H9 (cell line): ENCODE measurements around the gene BACH2. TPM values are rescaled to one million over a fixed set of nuclear protein-coding genes. Genes with fewer than 3 reads are reported as not detected.

Experiments
- DNase-seq: peaks from one replicate; pipeline ENCODE4 v3.0.0-alpha.2; 2017
- H2AFZ ChIP-seq: one replicate; pipeline ENCODE4 v1.6.1; 2013; ENCODE audit warnings: mild to moderate bottlenecking, low read length, control low read depth, moderate library complexity
- H2AK5ac ChIP-seq: 2 replicates; pipeline ENCODE4 v1.6.1; 2013; ENCODE audit warnings: low read length, control low read depth, mixed read lengths; ENCODE audit not compliant: insufficient read length
- H2BK120ac ChIP-seq: one replicate; pipeline ENCODE4 v1.6.1; 2013; ENCODE audit warnings: low read depth, mild to moderate bottlenecking, low read length, control low read depth, inconsistent platforms; ENCODE audit not compliant: poor library complexity, severe bottlenecking
- H2BK12ac ChIP-seq: 2 replicates; pipeline ENCODE4 v1.6.1; 2013; ENCODE audit warnings: low read length, control low read depth, mixed read lengths, low read depth; ENCODE audit not compliant: insufficient read length
- H2BK15ac ChIP-seq: 2 replicates; pipeline ENCODE4 v1.6.1; 2013; ENCODE audit warnings: low read depth, low read length, control low read depth
- H2BK20ac ChIP-seq: one replicate; pipeline ENCODE4 v1.6.1; 2013; ENCODE audit warnings: low read depth, mild to moderate bottlenecking, low read length, control low read depth, inconsistent platforms; ENCODE audit not compliant: poor library complexity, severe bottlenecking
- H2BK5ac ChIP-seq: 2 replicates; pipeline ENCODE4 v1.6.1; 2013; ENCODE audit warnings: low read length, control low read depth, mixed read lengths; ENCODE audit not compliant: insufficient read length
- H3K14ac ChIP-seq: 2 replicates; pipeline ENCODE4 v1.6.1; 2013; ENCODE audit warnings: low read length, control low read depth; ENCODE audit not compliant: insufficient read depth
- H3K18ac ChIP-seq: 2 replicates; pipeline ENCODE4 v1.6.1; 2013; ENCODE audit warnings: low read depth, mild to moderate bottlenecking, mixed read lengths, low read length, control low read depth; ENCODE audit not compliant: insufficient read length
- H3K23ac ChIP-seq: 2 replicates; pipeline ENCODE4 v1.6.1; 2013; ENCODE audit warnings: low read length, control low read depth, mixed read lengths, low read depth; ENCODE audit not compliant: insufficient read length
- H3K23me2 ChIP-seq: 2 replicates; pipeline ENCODE4 v1.6.1; 2013; ENCODE audit warnings: low read depth, mild to moderate bottlenecking, mixed read lengths, low read length, control low read depth; ENCODE audit not compliant: insufficient read length, poor library complexity, severe bottlenecking
- H3K27ac ChIP-seq: 2 replicates; pipeline ENCODE4 v1.5.1; 2013; ENCODE audit warnings: low read length, control low read depth, mixed read lengths, low read depth; ENCODE audit not compliant: insufficient read length
- H3K27me3 ChIP-seq: 2 replicates; pipeline ENCODE4 v1.6.1; 2013; ENCODE audit warnings: low read length, control low read depth, inconsistent platforms; ENCODE audit not compliant: insufficient read depth
- H3K4ac ChIP-seq: 2 replicates; pipeline ENCODE4 v1.6.1; 2013; ENCODE audit warnings: low read depth, mild to moderate bottlenecking, control low read depth, inconsistent platforms, low read length, moderate library complexity
- H3K4me1 ChIP-seq: 2 replicates; pipeline ENCODE4 v1.6.1; 2013; ENCODE audit warnings: low read length, control low read depth, inconsistent platforms; ENCODE audit not compliant: insufficient read depth
- H3K4me2 ChIP-seq: 2 replicates; pipeline ENCODE4 v1.6.1; 2013; ENCODE audit warnings: low read length, control low read depth, mixed read lengths; ENCODE audit not compliant: insufficient read length, insufficient read depth
- H3K56ac ChIP-seq: 2 replicates; pipeline ENCODE4 v1.6.1; 2013; ENCODE audit warnings: low read depth, mild to moderate bottlenecking, mixed read lengths, low read length, control low read depth; ENCODE audit not compliant: insufficient read length
- H3K79me1 ChIP-seq: 2 replicates; pipeline ENCODE4 v1.6.1; 2013; ENCODE audit warnings: low read depth, mild to moderate bottlenecking, moderate library complexity, low read length, control low read depth, inconsistent platforms; ENCODE audit not compliant: insufficient read depth, poor library complexity, severe bottlenecking
- H3K79me2 ChIP-seq: 2 replicates; pipeline ENCODE4 v1.6.1; 2013; ENCODE audit warnings: low read length, control low read depth, inconsistent platforms; ENCODE audit not compliant: insufficient read depth
- H3K9ac ChIP-seq: 2 replicates; pipeline ENCODE4 v1.6.1; 2013; ENCODE audit warnings: low read length, control low read depth, mixed read lengths; ENCODE audit not compliant: insufficient read length; ENCODE audit errors: extremely low read depth
- H3K9me3 ChIP-seq: one replicate; pipeline ENCODE4 v1.6.1; 2013; ENCODE audit warnings: low read depth, low read length, inconsistent platforms; ENCODE audit not compliant: control insufficient read depth
- H3T11ph ChIP-seq: one replicate; pipeline ENCODE4 v1.6.1; 2013; ENCODE audit warnings: mild to moderate bottlenecking, low read length, control low read depth, inconsistent platforms
- H4K20me1 ChIP-seq: one replicate; pipeline ENCODE4 v1.6.1; 2013; ENCODE audit not compliant: control insufficient read depth, insufficient read length, insufficient read depth
- H4K5ac ChIP-seq: 2 replicates; pipeline ENCODE4 v1.6.1; 2013; ENCODE audit warnings: low read depth, mild to moderate bottlenecking, mixed read lengths, low read length, control low read depth; ENCODE audit not compliant: insufficient read length
- H4K8ac ChIP-seq: replicated peaks from 2 replicates; pipeline ENCODE4 v1.6.1; 2013; ENCODE audit warnings: low read length, control low read depth, mixed read lengths, low read depth; ENCODE audit not compliant: insufficient read length
- H4K91ac ChIP-seq: 2 replicates; pipeline ENCODE4 v1.6.1; 2013; ENCODE audit warnings: low read depth, mild to moderate bottlenecking, moderate library complexity, mixed read lengths, low read length, control low read depth; ENCODE audit not compliant: insufficient read length
- H3K27ac Mint-ChIP-seq, 3 experiments: 2 replicates in 2 of 3; 3 replicates in 1 of 3; pipeline ENCODE4 v1.8.0; 2020 to 2021; ENCODE audit warnings: mixed read lengths in 3 of 3, mild to moderate bottlenecking in 1 of 3, moderate library complexity in 1 of 3
- H3K27me3 Mint-ChIP-seq: 2 replicates; pipeline ENCODE4 v1.8.0; 2021; ENCODE audit warnings: low read depth, mild to moderate bottlenecking, moderate library complexity, mixed read lengths
- H3K36me3 Mint-ChIP-seq, 3 experiments: 2 replicates in 2 of 3; 3 replicates in 1 of 3; pipeline ENCODE4 v1.8.0; 2020 to 2021; ENCODE audit warnings: low read depth in 3 of 3, mixed read lengths in 3 of 3; ENCODE audit not compliant: insufficient read depth in 1 of 3
- H3K4me1 Mint-ChIP-seq, 2 experiments: 2 replicates each; pipeline ENCODE4 v1.8.0; 2020; ENCODE audit warnings: mixed read lengths in 2 of 2
- H3K4me3 Mint-ChIP-seq, 2 experiments: 2 replicates in 1 of 2; 3 replicates in 1 of 2; pipeline ENCODE4 v1.8.0; 2020 to 2021; ENCODE audit warnings: mild to moderate bottlenecking in 2 of 2, mixed read lengths in 2 of 2, moderate library complexity in 1 of 2
- H3K9me3 Mint-ChIP-seq, 2 experiments: 2 replicates in 1 of 2; 3 replicates in 1 of 2; pipeline ENCODE4 v1.8.0; 2020; ENCODE audit warnings: mild to moderate bottlenecking in 2 of 2, mixed read lengths in 2 of 2, moderate library complexity in 1 of 2
- CTCF ChIP-seq: fragments of 200-600 bp; sonication (generic); conservative IDR thresholded peaks from 3 replicates; pipeline ENCODE4 v1.8.0; 2021; ENCODE audit warnings: antibody characterized with exemption, mild to moderate bottlenecking
- WGBS: extraction: QIAGEN DNeasy Blood & Tissue Kit; methylation state at CpG from one replicate; pipeline ENCODE4 v1.1.7; 2013; ENCODE audit warnings: missing lambda C conversion rate, low lambda C conversion rate, mixed read lengths; ENCODE audit not compliant: insufficient read length; ENCODE audit errors: extremely low coverage; 5-methylcytosine and 5-hydroxymethylcytosine counted together
- total RNA-seq: library from RNA; stranded (reverse); gene quantifications from 2 replicates; pipeline ENCODE4 v1.2.1, GENCODE V29; 2021

BACH2 gene
- total RNA-seq, 1 experiment from 2014 or later = 2.0 TPM

DNA sequence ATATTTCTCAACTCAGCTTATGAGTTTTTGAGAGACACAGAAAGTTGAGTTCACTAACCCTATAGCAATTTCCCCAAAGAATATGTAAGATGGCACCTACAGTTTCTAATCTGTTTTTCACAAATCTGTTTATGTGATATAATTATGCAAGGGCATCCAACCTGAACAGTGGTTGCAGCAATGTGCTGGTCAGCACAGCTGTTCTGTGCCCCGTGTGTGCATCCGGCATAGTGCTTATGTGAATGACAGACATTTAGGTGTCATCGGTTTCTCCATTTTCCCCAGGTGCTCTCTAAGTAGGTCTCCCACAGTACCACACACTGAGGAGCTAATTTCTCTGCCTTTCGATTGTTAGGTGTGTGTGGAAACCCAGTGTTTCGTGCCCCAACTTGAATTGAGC lies 7.7 kb upstream of the BACH2 start:
- Histone ChIP-seq H3K4ac (no peak overlapping the region), H3K9ac (no peak overlapping the region), H2BK20ac (no peak overlapping the region), H3K27me3 (no peaks in the 10 kb centered on the region), H4K8ac (no peak overlapping the region), H2BK15ac (no peak overlapping the region), H3K79me2 (no peaks in the 10 kb centered on the region), H2BK120ac (no peak overlapping the region), H2BK5ac (no peak overlapping the region), H4K5ac (no peak overlapping the region), H4K20me1 (no peaks in the 10 kb centered on the region), H3T11ph (no peak overlapping the region), H3K9me3 (no peaks in the 10 kb centered on the region), H3K56ac (no peak overlapping the region), H3K23me2 (no peaks in the 10 kb centered on the region), H2BK12ac (no peak overlapping the region), H3K23ac (no peak overlapping the region), H3K79me1 (no peaks in the 10 kb centered on the region), H4K91ac (no peak overlapping the region), H2AK5ac (no peak overlapping the region), H3K4me2 (no peak overlapping the region), H2AFZ (no peak overlapping the region), H3K4me1 (no peaks in the 10 kb centered on the region), H3K27ac (no peak overlapping the region), H3K14ac (no peak overlapping the region), H3K18ac (no peak overlapping the region)
- peaks cover 9% of the 10 kb centered on the region in 2 experiments for H3K4me1 Mint-ChIP-seq
- no peak for TF ChIP-seq CTCF
- no peak overlapping the region for H3K27ac Mint-ChIP-seq
- H3K36me3 Mint-ChIP-seq = no peaks in the 10 kb centered on the region
- H3K27me3 Mint-ChIP-seq = peaks cover 13% of the 10 kb centered on the region
- WGBS = no CpG with 5 or more reads among the region's 5 CpGs
- H3K4me3 Mint-ChIP-seq = no peak overlapping the region
- no peaks in the 10 kb centered on the region for H3K9me3 Mint-ChIP-seq
- DNase-seq = no peak
